ENCODE measurements around the gene KLHL8.

The KLHL8 gene

GRCh38 chr4:87117732-87118075, 102.7 kb downstream of the KLHL8 start:
- CTCF ChIA-PET, result no interaction called here
- no peak for TF ChIP-seq PKNOX1 (IDR thresholded peaks at IDR 0.05)
- no peak for TF ChIP-seq ELF4 (IDR thresholded peaks at IDR 0.05)
- no peak for TF ChIP-seq ARNT (IDR thresholded peaks at IDR 0.05)
- POLR2A ChIA-PET, result no interaction called here
- DNase-seq (ENCODE audit: extremely low spot score), result no peak

GRCh38 chr4:87117051-87117731, 103.2 kb downstream of the KLHL8 start:
- TF ChIP-seq ZNF384 (IDR thresholded peaks at IDR 0.05) (no peak), TARDBP (IDR thresholded peaks at IDR 0.05) (no peak), BHLHE40 (IDR thresholded peaks at IDR 0.05; ENCODE audit: borderline replicate concordance) (no peak), SUZ12 (IDR thresholded peaks at IDR 0.05) (no peak), HDGF (IDR thresholded peaks at IDR 0.05; ENCODE audit: borderline replicate concordance) (no peak), FOXM1 (IDR thresholded peaks at IDR 0.05; ENCODE audit: borderline replicate concordance) (no peak), LEF1 (IDR thresholded peaks at IDR 0.05; ENCODE audit: borderline replicate concordance) (no peak), ELF4 (IDR thresholded peaks at IDR 0.05) (no peak), SP1 (IDR thresholded peaks at IDR 0.05) (no peak), ARNT (IDR thresholded peaks at IDR 0.05) (no peak), NFRKB (IDR thresholded peaks at IDR 0.05) (no peak), PKNOX1 (IDR thresholded peaks at IDR 0.05) (no peak)
- ChIA-PET CTCF (no interaction called here), POLR2A (interaction anchor here (1.0 kb wide), 1 partner anchor 182 kb away, joined by 3 read pairs; the partner anchor contains the start of gene AFF1)
- no peak for DNase-seq (ENCODE audit: extremely low spot score)

GRCh38 chr4:87116231-87116630, 104.2 kb downstream of the KLHL8 start:
- ChIA-PET POLR2A (interaction anchor here (1.0 to 1.3 kb wide), 2 partner anchors 109 to 181 kb away, joined by 3 read pairs; partner anchors contain the start of gene AFF1), CTCF (interaction anchor here (0.7 kb wide), 1 partner anchor 8 kb away, joined by 3 read pairs; no protein-coding TSS in a partner anchor)
- TF ChIP-seq FOXM1 (IDR thresholded peaks at IDR 0.05; ENCODE audit: borderline replicate concordance) (no peak), HDGF (IDR thresholded peaks at IDR 0.05; ENCODE audit: borderline replicate concordance) (no peak), LEF1 (IDR thresholded peaks at IDR 0.05; ENCODE audit: borderline replicate concordance) (no peak), L3MBTL2 (conservative IDR thresholded peaks at IDR 0.05) (no peak), PKNOX1 (IDR thresholded peaks at IDR 0.05) (no peak), ZNF384 (IDR thresholded peaks at IDR 0.05) (no peak), FOXA1 (IDR thresholded peaks at IDR 0.05) (no peak)
- DNase-seq (ENCODE audit: extremely low spot score), result no peak

GRCh38 chr4:87114245-87115062, 106.0 kb downstream of the KLHL8 start:
- no peak for TF ChIP-seq TARDBP (IDR thresholded peaks at IDR 0.05)
- POLR2A ChIA-PET, result no interaction called here
- CTCF ChIA-PET, result no interaction called here
- no peak for DNase-seq (ENCODE audit: extremely low spot score)

- no peak for DNase-seq (ENCODE audit: extremely low spot score)
- CTCF ChIA-PET, result no interaction called here
- POLR2A ChIA-PET, result no interaction called here
- TF ChIP-seq FOXM1 (IDR thresholded peaks at IDR 0.05; ENCODE audit: borderline replicate concordance) (no peak), FOXK2 (IDR thresholded peaks at IDR 0.05) (no peak), CTBP1 (IDR thresholded peaks at IDR 0.05; ENCODE audit: borderline replicate concordance) (no peak), ZNF384 (IDR thresholded peaks at IDR 0.05) (no peak), BHLHE40 (IDR thresholded peaks at IDR 0.05; ENCODE audit: borderline replicate concordance) (no peak), ELF4 (IDR thresholded peaks at IDR 0.05) (no peak), L3MBTL2 (conservative IDR thresholded peaks at IDR 0.05) (no peak), SP1 (IDR thresholded peaks at IDR 0.05) (no peak), TARDBP (IDR thresholded peaks at IDR 0.05) (no peak), LEF1 (IDR thresholded peaks at IDR 0.05; ENCODE audit: borderline replicate concordance) (no peak), PKNOX1 (IDR thresholded peaks at IDR 0.05) (no peak), ARNT (IDR thresholded peaks at IDR 0.05) (no peak), HDGF (IDR thresholded peaks at IDR 0.05; ENCODE audit: borderline replicate concordance) (no peak)
Measured at GRCh38 chr4:87112063-87112462, 108.4 kb downstream of the KLHL8 start.

All from HEK293T (cell line).